Uterus (tissue), 4 donors: ENCODE data around the gene CIC. TPM values are rescaled to one million over a fixed set of nuclear protein-coding genes. Genes with fewer than 3 reads are reported as not detected.
A peak's percentile ranks its signal among the peaks of the same experiment; 100 is the strongest.

Source experiments
- DNase-seq, 2 donors: peaks; one replicate each; pipeline ENCODE4 v3.0.0-alpha.2; 2019 to 2020
- H3K27ac ChIP-seq, 2 donors: fragments of 200-600 bp; sonication (generic); 1 replicate in 1 of 2; 2 replicates in 1 of 2; pipeline ENCODE4 v1.5.1; 2016 to 2018
- H3K27me3 ChIP-seq, 2 donors: fragments of 200-600 bp; sonication (generic); one replicate each; pipeline ENCODE4 v1.5.1; 2018 to 2019; ENCODE audit warnings: control low read depth in 1 of 2
- H3K36me3 ChIP-seq, 2 donors: fragments of 200-600 bp; sonication (generic); one replicate each; pipeline ENCODE4 v1.5.1; 2019; ENCODE audit warnings: control low read depth in 1 of 2
- H3K4me1 ChIP-seq, 2 donors: fragments of 200-600 bp; sonication (generic); one replicate each; pipeline ENCODE4 v1.5.1; 2018 to 2019; ENCODE audit warnings: control low read depth in 1 of 2
- H3K4me3 ChIP-seq, 2 donors: fragments of 200-600 bp; sonication (generic); 1 replicate in 1 of 2; 2 replicates in 1 of 2; pipeline ENCODE4 v1.5.1; 2018 to 2019; ENCODE audit warnings: mild to moderate bottlenecking in 1 of 2
- H3K9me3 ChIP-seq, 2 donors: fragments of 200-600 bp; sonication (generic); one replicate each; pipeline ENCODE4 v1.5.1; 2019; ENCODE audit warnings: control low read depth in 1 of 2
- CTCF ChIP-seq, 4 experiments: fragments of 200-600 bp in 2 of 4; fragments of 450-650 bp in 2 of 4; sonication (generic) in 2 of 4; IDR thresholded peaks; one replicate each; pipeline ENCODE4 v1.5.1; 2016 to 2019; ENCODE audit warnings: antibody characterized with exemption in 4 of 4, mild to moderate bottlenecking in 2 of 4, moderate library complexity in 1 of 4
- POLR2A ChIP-seq, 2 donors: fragments of 450-650 bp; IDR thresholded peaks; one replicate each; pipeline ENCODE4 v1.6.1; 2016; ENCODE audit warnings: antibody characterized with exemption in 2 of 2, mild to moderate bottlenecking in 1 of 2, moderate library complexity in 1 of 2
- intact Hi-C: fragments of 100-400 bp; cut with DNase I; formaldehyde crosslinking; loops from one replicate; pipeline ENCODE4 v1.15.1; 2023; ENCODE audit warnings: low total_unique reads
- total RNA-seq, 4 donors: library from RNA; depleted of rRNA in 3 of 4; stranded (reverse); fragments of >200 nt in 3 of 4; gene quantifications; one replicate each; pipeline versions ENCODE4 v1.1.0 to v1.2.4, GENCODE V29; 2014 to 2023
- donor health status: DM: yes; HTN: yes; CAD: no.

The CIC gene
- total RNA-seq, 4 donors from 2014 or later, result 28.7 to 155 (median 47.4) TPM

DNA sequence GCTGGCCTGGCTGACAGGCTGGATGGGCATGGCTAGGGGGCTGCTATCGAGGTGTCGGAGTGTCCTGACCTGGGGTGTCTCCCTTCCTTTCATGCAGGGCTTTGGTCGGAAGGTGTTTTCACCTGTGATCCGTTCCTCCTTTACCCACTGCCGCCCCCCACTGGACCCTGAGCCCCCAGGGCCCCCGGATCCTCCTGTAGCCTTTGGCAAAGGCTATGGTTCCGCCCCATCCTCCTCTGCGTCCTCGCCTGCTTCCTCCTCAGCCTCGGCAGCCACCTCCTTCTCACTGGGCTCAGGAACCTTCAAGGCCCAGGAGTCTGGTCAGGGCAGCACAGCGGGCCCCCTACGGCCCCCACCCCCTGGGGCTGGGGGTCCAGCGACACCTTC is 21.1 kb downstream of the CIC start:
- Histone ChIP-seq H3K36me3 (no peaks in the 10 kb centered on the region), H3K4me3 (no peak overlapping the region), H3K27me3 (no peaks in the 10 kb centered on the region), H3K27ac (no peak overlapping the region), H3K9me3 (no peaks in the 10 kb centered on the region), H3K4me1 (peaks cover 0 to 17% of the 10 kb centered on the region in 2 donors)
- TF ChIP-seq POLR2A (IDR thresholded peaks at IDR 0.05) (no peak), CTCF (IDR thresholded peaks at IDR 0.05) (no peak)
- DNase-seq, result no peak
- intact Hi-C loops, result loop anchor here (5.0 kb wide), 1 partner anchor 43 kb away; no protein-coding TSS in a partner anchor

- H3K4me1 ChIP-seq, result peaks cover 0 to 11% of the 10 kb centered on the region in 2 donors
- no peaks in the 10 kb centered on the region for H3K27me3 ChIP-seq
- no peak overlapping the region for H3K4me3 ChIP-seq
- peak in 1 of 2 donors; percentile 28 for DNase-seq
- H3K36me3 ChIP-seq, result no peaks in the 10 kb centered on the region
- intact Hi-C loops, result loop anchor here (5.0 kb wide), 1 partner anchor 43 kb away; no protein-coding TSS in a partner anchor
- H3K9me3 ChIP-seq, result no peaks in the 10 kb centered on the region
- no peak overlapping the region for H3K27ac ChIP-seq
- TF ChIP-seq CTCF (IDR thresholded peaks at IDR 0.05) (peak in 2 of 4 experiments; percentile 32), POLR2A (IDR thresholded peaks at IDR 0.05) (no peak)
Observed at GRCh38 chr19:42290523-42291434, 21.7 kb downstream of the CIC start.

DNA sequence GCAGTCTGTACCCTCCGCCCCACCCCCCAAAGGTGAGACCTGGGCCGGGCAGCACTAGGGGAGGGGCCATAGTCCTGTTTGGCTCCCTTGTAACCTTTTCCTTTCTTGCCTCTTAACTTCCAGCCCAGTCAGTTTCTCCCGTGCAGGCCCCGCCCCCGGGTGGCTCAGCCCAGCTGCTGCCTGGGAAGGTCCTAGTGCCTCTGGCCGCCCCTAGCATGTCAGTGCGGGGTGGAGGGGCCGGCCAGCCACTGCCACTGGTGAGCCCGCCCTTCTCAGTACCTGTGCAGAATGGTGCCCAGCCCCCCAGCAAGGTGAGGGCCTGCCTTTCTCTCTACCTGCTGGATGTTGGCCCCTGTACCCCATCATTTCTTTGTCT is 22.4 kb downstream of the CIC start:
- Histone ChIP-seq H3K27ac (no peak overlapping the region), H3K27me3 (no peaks in the 10 kb centered on the region), H3K4me3 (no peak overlapping the region), H3K4me1 (peaks cover 0 to 4% of the 10 kb centered on the region in 2 donors), H3K9me3 (no peaks in the 10 kb centered on the region), H3K36me3 (no peaks in the 10 kb centered on the region)
- DNase-seq, result no peak
- intact Hi-C loops, result loop anchor here (5.0 kb wide), 1 partner anchor 44 kb away; no protein-coding TSS in a partner anchor
- TF ChIP-seq CTCF (IDR thresholded peaks at IDR 0.05) (no peak), POLR2A (IDR thresholded peaks at IDR 0.05) (no peak)

- H3K36me3 ChIP-seq, result no peaks in the 10 kb centered on the region
Observed at GRCh38 chr19:42292042-42292960, 23.2 kb downstream of the CIC start.

More at GRCh38 chr19:42292042-42292960, 23.2 kb downstream of the CIC start:
- Histone ChIP-seq H3K27me3 (no peaks in the 10 kb centered on the region), H3K9me3 (no peaks in the 10 kb centered on the region), H3K4me1 (no peaks in the 10 kb centered on the region), H3K4me3 (no peak overlapping the region), H3K27ac (no peak overlapping the region)
- intact Hi-C loops, result loop anchor here (5.0 kb wide), 1 partner anchor 45 kb away; no protein-coding TSS in a partner anchor
- TF ChIP-seq POLR2A (IDR thresholded peaks at IDR 0.05) (no peak), CTCF (IDR thresholded peaks at IDR 0.05) (no peak)
- no peak for DNase-seq
